SK-N-SH (cell line): ENCODE measurements around the gene BCL6B.

Experiments used
- CHD2 ChIP-seq: fragments of 150-350 bp; IDR thresholded peaks from 2 replicates; pipeline ENCODE4 v1.6.1; 2018; ENCODE audit warnings: low read length; ENCODE audit not compliant: partially characterized antibody
- EP300 ChIP-seq, 2 experiments: IDR thresholded peaks; 2 replicates each; pipeline versions ENCODE4 v1.4.0 to v1.6.1; 2012; ENCODE audit warnings: borderline replicate concordance in 1 of 2, low read depth in 1 of 2, low read length in 1 of 2
- GATA2 ChIP-seq: sonication (generic); formaldehyde crosslinking; IDR thresholded peaks from 2 replicates; pipeline ENCODE4 v1.5.0; 2020; ENCODE audit warnings: mild to moderate bottlenecking, missing genetic modification reagents
- NFIC ChIP-seq: IDR thresholded peaks from 2 replicates; pipeline ENCODE4 v1.4.0; 2012; ENCODE audit warnings: borderline replicate concordance
- POLR2AphosphoS5 ChIP-seq: IDR thresholded peaks from 2 replicates; pipeline ENCODE4 v1.6.1; 2012; ENCODE audit warnings: low read depth, low read length
- RCOR1 ChIP-seq: fragments of 150-350 bp; IDR thresholded peaks from 2 replicates; pipeline ENCODE4 v1.6.1; 2017; ENCODE audit warnings: antibody characterized with exemption, low read length
- SMC3 ChIP-seq: IDR thresholded peaks from 2 replicates; pipeline ENCODE4 v1.6.1; 2012; ENCODE audit warnings: low read depth, low read length, improper control_type of control experiment
- TAF1 ChIP-seq: IDR thresholded peaks from 2 replicates; pipeline ENCODE4 v1.6.1; 2012; ENCODE audit warnings: low read depth, mild to moderate bottlenecking, low read length, moderate library complexity, borderline replicate concordance
- TCF12 ChIP-seq: IDR thresholded peaks from 2 replicates; pipeline ENCODE4 v1.4.0; 2012
- TEAD4 ChIP-seq: IDR thresholded peaks from 2 replicates; pipeline ENCODE4 v1.4.0; 2012; ENCODE audit warnings: mild to moderate bottlenecking, borderline replicate concordance; ENCODE audit not compliant: insufficient read depth
- YY1 ChIP-seq: IDR thresholded peaks from 2 replicates; pipeline ENCODE4 v1.4.0; 2012; ENCODE audit warnings: low read depth, mild to moderate bottlenecking
- TF ChIP-seq, protein P1 (sequence below): fragments of 200-600 bp; sonication (generic); IDR thresholded peaks from 2 replicates; pipeline ENCODE4 v1.6.1; 2017; ENCODE audit warnings: antibody characterized with exemption, mild to moderate bottlenecking, moderate library complexity
- TF ChIP-seq, protein P2 (sequence below): IDR thresholded peaks from 2 replicates; pipeline ENCODE4 v1.4.0; 2012; ENCODE audit warnings: low read depth
- TF ChIP-seq, protein P3 (sequence below): fragments of 150-350 bp; IDR thresholded peaks from 2 replicates; pipeline ENCODE4 v1.6.1; 2017; ENCODE audit warnings: antibody characterized with exemption, low read length, low read depth, borderline replicate concordance

DNA sequence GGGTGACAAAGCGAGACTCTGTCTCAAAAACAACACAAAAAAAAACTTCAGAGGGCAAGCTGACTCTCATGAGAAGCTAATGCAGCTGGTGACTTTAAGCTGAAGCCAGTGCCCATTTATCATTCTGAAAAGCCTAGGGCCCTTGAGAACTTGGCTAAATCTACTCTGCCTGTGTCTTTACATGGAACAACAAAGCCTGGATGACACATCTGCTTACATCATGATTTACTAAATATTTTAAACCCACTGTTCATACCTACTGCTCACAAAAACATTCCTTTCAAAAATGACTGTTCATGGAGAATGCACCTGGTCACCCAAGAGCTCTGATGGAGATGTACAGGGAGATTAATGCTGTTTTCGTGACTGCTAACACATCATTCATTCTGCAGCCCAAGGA lies 33.1 kb upstream of the BCL6B start:
- TF ChIP-seq, protein P1, sequence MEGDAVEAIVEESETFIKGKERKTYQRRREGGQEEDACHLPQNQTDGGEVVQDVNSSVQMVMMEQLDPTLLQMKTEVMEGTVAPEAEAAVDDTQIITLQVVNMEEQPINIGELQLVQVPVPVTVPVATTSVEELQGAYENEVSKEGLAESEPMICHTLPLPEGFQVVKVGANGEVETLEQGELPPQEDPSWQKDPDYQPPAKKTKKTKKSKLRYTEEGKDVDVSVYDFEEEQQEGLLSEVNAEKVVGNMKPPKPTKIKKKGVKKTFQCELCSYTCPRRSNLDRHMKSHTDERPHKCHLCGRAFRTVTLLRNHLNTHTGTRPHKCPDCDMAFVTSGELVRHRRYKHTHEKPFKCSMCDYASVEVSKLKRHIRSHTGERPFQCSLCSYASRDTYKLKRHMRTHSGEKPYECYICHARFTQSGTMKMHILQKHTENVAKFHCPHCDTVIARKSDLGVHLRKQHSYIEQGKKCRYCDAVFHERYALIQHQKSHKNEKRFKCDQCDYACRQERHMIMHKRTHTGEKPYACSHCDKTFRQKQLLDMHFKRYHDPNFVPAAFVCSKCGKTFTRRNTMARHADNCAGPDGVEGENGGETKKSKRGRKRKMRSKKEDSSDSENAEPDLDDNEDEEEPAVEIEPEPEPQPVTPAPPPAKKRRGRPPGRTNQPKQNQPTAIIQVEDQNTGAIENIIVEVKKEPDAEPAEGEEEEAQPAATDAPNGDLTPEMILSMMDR: no peak
- TF ChIP-seq RCOR1 (no peak), TAF1 (no peak), SMC3 (no peak), TCF12 (no peak), YY1 (no peak), POLR2AphosphoS5 (no peak), GATA2 (CRISPR knock-in tag) (no peak), NFIC (no peak), CHD2 (no peak), TEAD4 (no peak), EP300 (IDR thresholded peaks at IDR 0.05; ENCODE audit: borderline replicate concordance in 1 of 2, low read depth in 1 of 2, low read length in 1 of 2) (no peak)
- TF ChIP-seq, protein P2, sequence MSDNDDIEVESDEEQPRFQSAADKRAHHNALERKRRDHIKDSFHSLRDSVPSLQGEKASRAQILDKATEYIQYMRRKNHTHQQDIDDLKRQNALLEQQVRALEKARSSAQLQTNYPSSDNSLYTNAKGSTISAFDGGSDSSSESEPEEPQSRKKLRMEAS: no peak
- TF ChIP-seq, protein P3, sequence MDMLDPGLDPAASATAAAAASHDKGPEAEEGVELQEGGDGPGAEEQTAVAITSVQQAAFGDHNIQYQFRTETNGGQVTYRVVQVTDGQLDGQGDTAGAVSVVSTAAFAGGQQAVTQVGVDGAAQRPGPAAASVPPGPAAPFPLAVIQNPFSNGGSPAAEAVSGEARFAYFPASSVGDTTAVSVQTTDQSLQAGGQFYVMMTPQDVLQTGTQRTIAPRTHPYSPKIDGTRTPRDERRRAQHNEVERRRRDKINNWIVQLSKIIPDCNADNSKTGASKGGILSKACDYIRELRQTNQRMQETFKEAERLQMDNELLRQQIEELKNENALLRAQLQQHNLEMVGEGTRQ: no peak
